HG02885 (cell line): Measurements from ENCODE around the gene TMEM63C.

Source experiments
- ATAC-seq: cut with Tn5 transposase; IDR thresholded peaks from one replicate; pipeline ENCODE4 v1.9.1; 2021; ENCODE audit warnings: mild to moderate bottlenecking; ENCODE audit not compliant: unreplicated experiment, poor library complexity

TMEM63C gene

DNA sequence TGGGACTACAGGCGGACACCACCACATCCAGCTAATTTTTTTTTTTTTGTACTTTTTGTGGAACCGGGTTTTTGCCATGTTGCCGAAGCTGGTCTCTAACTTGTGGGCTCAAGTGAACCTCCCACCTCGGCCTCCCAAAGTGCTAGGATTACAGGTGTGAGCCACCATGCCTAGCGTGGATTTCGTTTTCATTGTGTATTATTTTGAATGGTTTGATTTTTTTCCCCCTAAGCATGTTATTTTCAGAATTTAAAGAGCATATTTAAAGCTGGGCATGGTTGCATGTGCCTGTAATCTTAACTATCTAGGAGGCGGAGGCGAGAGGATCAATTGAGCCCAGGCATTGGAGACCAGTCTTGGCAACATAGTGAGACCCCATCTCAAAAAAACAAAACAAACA, 13.1 kb downstream of the TMEM63C start:
- no peak for ATAC-seq

DNA sequence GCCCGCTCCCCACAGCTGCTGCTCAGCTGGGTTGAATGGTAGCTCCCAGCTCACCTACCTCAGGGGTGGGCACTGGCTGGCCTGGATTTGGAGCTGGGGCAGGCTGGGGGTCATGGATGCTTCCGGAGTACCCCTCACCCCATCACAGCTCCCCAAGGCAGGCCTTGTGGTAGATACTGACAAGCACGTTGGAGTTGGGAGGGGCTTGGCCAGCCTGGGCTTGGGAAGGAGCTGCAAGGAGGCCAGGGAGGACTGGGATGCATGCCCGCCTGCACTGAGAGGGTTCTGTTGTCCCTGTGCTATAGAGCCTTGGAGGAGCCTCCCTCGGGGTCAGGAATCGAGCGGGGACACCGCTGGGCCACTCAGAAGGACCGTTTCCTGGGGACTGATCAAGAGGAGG, 14.2 kb downstream of the TMEM63C start:
- ATAC-seq: no peak

DNA sequence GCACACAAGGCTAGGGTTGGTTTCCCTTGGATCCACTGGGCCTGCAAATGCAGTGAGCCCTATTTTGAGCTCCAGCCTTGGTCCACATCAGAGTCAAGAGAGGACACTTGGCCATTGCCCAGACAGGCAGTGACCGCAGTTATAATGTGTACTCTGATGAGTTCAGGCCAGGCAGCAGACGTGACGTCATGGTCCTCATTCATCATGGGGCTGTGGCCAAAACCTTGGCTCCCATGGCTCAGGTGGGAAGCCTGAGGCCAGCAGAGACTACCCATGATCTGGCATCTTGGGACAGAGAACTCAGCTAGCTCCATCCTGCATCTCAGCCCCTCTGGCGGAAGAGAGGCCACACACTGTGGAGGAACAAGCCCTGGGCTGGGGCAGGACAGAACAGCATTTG, 16.4 kb downstream of the TMEM63C start:
- no peak for ATAC-seq

DNA sequence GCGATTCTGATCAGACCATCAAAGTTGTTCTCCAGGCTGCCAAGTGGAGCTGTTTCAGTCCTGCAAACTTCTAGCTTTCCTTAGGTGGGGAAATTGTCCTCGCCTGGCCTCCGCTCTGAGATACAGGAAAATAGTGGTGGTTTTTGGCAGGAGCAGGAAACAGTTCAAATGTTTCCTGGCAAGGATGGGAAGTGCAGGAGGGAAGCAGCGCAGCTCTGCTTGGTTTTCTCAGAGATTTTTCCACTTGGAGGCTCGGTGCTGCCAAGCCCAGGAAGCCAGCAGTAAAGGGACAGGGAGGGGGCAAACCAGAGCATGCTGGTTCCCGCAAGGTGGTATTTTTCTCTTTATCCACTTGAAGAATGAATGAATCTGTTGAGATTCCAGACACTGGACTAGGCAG, 17.0 kb downstream of the TMEM63C start:
- ATAC-seq: no peak

DNA sequence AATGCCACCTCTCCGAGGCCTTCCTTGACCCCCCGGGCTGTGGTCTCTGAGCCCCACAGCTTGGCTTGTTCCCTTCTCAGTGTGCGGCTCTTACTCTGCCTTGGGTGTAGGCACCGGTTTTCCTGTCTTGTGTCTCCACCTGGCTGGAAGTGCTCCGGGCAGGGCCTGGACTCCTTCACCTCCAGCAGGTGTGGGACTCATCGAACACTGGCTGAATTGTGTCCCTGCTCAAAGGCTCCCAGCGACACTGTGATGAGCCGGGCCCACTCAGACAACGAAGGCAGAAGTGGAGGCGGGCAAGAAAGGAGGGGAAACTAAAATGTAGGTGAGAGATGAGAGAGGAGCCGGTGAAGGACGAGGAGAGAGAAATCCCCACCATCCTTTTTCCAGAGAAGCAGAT, 18.0 kb downstream of the TMEM63C start:
- no peak for ATAC-seq

DNA sequence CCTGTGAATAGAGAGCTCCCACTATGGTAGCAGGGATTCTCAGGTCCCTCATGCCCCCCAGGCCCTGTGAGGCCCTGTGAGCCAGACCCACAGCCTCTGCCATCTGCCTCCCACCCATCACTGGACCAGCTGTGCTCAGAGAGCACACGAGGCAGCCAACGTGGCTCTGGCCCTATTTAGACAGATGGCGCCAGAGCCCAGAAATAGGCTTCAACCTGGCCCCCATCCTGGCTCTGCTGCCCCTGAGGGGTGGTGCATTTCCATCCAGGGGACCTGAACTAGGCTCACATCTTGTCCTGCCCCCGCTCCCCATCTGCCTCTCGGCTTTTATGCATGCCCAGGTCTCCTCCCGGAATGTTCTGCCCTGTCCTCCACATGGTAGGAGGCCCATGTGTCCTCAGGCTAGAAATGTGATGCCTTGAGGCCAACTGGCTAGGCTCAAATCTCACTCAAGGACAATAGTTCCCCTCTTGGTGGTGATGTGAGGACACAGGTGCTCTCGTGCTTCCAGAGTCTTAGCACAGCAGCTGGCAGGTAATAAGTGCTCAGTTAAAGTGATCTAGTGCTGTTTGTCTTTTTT, 18.9 kb downstream of the TMEM63C start:
- no peak for ATAC-seq

DNA sequence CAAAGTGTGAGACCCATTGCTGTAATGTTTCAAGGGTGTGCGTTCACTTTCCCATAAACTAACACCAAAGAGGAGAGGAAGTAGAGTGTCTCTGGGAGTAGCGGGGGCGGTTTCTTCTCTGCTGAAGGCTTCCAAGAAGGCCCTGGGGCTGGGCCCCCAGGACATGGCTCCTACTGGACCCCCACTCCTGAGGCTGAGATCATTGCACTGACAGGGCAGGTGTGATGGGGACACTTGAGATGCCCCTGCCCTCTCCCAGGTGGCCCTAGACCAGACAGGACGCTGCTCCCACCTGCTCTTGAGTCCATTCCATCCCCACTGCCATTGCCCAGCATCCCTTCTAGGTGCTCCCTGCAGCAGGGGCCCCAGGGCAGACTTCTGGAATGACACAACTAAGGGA, 20.1 kb downstream of the TMEM63C start:
- no peak for ATAC-seq

DNA sequence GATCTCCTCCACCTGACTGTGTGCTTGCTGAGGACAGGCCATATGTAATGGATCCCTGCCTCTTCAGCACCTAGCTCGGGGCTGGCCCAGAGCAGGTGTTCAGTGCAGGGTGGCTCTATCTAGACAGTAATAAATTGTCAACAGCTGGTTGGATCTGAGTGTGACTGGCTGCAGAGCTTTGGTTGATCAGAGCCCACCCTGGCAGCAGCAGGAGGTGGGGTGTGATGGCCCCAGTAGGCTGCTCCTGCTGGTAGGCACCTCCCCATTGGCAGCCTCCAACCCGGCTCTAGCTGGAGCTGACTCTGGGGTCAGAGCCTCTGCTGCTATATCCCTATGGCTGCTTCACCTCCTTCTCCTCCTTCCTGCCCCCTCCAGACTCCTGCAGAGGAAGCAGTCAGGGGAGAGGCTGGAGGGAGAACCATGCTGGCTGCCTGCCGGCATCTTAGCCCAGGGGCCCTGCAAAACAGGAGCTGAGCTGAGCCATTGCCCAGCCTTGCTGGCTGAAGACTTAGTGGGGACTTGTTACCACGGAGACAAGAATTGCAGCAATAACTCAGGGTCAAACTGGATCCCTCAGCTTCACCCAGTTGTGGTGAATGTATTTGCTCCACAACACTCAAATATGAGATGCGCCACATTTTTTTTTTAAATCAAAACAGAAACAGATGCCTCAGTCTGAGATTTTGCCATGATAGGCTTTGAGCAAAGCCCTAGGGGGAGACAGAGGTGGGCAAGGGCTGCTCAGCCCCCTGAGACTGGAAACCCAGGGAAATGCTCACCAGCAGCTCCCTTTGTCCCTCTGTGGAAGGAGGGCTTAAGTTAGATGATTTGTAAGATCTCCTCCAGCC, 22.2 kb downstream of the TMEM63C start:
- ATAC-seq: no peak

DNA sequence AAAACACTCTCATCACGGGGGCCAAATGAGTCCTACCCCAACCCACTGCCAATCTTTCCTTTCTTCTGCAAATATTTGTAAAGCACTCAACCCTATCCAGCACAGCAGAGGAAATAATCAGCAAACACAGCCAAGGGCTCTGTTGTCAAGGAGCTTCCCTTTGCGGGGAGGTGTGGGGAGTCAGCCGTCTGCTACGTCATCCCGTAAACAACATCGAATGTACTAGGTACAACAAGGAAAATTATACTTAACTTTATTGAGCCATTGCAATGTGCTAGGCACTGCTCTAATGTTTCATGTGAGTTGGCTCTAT, 22.8 kb downstream of the TMEM63C start:
- ATAC-seq: no peak

DNA sequence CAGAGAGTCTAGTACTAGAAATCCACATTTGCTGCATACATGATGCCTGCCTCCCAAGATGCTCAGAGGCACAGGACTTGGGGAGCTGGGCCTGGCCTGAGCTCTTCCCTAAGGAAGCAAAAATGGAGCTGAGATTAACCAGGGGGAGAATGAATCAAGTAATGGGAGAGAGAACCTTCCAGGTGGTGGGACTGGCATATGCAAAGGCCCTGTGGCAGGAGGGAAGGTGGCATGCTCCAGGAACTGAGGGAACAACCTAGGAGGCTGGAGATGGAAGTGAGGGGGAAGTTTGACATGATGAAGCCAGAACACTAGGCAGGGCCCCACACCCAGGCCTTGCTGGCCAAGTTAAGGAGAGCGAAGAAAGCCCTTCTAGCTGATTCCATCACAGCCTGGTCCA, 23.3 kb downstream of the TMEM63C start:
- ATAC-seq: no peak

DNA sequence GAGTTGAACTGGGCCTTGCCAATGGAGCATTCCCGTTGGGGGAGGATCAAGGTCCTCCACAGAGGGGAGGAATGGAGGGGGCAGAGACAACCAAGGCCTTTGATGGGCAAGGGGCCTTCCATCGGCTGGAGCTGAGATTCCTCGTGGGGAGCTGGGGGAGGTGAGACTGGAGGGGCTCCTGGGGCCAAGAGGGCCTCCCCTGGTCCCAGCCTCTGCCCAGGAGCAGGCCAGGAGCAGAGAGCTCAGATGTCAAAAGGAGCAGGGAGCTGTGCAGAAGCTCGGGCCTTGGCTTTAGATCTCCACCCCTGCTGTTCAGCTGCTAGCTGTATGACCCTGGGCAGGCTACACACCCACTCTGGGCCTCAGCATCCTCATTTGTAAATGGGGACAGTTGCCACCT, 24.0 kb downstream of the TMEM63C start:
- no peak for ATAC-seq

DNA sequence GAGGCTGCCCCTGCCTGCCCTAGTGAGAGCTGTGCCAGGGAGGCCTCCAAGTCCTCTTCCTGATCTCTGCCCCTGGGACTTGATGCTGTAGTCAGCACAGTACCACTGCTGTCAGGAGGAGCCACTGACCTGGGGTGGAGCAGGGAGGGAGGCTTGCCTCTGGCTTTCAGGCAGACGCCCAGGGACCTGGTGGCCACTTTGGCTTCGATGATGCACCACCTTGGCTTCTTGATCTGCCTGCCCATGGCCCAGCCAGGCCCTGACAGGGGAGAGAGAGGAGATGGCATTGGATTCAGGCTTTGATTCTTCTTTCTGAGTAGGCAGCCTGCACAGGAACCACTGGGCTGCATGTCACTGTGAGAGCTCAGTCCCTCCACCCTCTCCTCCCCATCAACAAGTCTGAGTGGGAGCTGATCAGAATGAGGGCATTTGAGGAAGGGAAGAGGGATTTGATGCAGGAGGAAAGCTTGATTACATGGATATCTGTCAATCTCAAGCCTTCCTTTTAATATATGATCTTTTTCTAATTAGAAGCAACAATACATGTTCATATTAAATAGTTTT, 24.7 kb downstream of the TMEM63C start:
- no peak for ATAC-seq

DNA sequence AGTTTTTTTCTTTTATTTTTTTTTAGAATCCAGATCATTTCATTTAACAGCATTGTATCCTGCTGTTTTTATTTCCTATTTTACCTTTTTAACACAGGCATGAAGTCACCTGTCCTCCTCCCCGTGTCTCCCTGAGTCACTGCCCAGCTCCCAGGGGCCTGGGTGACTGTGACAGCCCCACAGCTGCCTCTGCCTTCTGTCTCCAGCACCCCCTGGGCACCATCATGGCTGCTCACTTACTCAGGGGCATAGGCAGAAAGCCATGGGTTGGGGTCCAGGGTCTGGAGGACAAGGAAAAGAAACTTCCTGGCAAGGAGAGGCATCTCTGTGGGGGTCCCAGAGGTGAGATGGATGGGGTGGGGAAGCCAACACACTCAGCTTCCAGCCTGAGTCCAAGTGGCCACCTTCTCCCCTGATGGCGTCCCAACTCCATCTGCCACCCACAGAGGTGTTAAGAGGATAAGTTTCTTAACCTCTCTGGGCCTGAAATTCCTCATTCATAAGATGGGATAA, 25.3 kb downstream of the TMEM63C start:
- ATAC-seq: no peak

DNA sequence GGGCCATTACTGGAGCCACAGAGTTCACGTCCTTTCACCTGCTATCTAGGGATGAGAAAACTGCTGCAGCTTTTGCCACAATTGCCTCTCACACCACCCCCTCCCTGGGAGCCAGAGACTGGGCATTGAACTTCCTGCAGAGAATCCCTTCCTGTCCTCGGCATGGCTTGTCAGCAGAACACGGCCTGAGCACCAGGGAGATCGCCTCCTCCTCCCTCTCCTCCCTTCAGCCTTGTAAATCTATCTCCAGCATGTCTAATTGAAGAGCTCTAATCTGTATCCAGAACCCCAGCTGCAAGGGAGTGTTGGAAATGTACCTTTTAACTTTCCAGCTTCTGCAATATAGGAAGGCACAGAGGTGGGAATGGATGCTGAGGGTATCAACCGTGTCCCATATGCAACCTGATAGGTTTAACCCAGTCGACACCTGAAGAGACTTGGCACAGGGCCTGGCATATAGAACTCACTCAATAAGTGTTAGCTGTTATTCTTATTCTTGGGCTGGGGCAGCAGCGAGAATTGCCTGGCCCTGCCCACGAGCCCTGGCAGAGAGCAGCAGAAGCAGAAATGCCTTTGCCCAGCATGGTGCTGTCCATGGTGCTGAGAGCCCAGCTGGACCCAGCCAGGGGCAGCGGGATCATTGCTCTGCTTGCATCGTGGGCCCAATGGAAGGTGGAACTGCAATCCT, 26.8 kb downstream of the TMEM63C start:
- ATAC-seq: no peak

DNA sequence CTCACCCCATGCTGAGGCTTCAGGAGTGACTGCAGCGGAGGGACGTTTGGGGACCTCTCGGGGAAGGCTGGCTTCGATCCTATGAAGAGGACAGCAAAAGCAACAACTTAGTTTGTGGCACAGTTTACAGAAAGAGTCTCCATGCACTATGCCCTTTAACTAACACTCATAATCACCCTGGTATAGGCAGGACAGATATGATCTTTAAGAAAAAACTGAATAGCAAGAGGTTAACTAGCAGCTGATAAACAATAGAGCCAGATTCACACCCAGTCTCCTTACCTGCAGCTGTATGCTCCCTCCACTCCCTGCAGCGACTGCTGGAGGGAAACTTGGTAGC, 27.4 kb downstream of the TMEM63C start:
- no peak for ATAC-seq

DNA sequence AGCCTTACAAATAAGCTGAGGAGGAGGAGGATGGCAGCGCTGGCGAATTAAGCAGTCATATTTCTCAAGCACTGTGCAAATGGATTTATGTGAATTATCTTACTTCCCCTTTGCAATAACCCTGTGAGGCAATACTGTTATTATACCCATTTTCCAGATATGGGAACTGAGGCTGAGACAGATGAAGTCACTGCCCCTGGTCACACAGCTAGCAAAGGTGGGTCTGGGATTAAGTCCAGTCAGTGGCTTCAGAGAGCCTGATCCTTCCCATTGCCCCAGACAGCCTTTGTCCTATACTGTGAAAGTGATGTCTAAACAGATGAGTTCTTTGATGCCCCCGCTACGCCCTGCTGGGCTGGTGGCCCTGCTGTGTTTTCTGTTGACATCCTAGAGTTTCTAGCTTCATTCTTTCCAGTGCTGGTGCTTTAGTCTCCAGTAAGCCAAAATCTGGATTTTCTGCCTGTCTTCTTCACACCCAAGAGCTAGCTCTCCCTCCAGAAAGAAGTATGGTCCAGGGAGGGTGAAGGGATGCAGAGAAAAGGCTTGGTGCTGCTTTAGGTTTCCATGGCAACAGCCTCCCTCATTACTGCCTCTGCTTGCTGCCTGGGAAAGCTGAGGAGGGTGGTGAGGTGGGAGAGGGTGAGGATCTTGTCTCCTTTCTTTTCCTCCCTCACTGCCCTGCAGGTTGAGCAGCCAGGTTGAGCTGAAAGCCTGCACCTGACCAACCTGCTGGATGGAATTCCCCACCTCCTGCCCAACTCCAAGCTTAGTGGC, 30.7 kb downstream of the TMEM63C start:
- no peak for ATAC-seq

DNA sequence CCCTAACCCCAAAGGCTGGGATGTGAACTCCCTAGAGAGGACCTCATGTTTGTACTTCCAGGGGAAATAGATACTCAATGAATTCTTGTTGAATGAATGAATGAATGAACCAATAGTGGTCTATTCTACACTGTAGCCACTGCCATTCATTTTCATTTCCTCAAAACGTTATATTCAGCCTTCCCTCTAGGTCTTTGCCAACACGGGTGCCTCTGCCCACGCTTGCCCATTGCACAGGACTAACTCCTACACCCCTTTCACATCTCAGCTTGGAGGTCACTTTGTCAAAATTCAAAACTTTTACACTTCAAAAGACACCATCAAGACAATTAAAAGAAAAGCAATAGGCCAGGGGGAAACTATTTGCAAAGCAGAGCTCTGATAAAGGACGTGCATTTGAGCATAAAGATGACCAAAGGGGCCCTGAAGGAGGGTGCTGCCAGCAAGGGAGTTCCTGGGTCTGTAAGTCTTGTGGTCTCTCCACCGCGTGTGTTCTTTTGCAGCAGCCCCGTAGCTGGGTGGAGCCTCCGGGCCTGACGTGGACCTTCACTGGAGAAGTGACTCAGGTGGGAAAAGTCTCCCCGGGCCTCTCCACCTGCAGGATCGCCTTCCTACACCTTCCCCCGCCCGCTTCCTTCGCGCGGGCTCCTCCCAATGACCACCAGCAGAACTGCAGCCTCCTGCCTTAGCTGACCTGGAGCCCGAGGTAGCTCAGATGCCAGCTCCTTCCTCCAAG, 31.5 kb downstream of the TMEM63C start:
- ATAC-seq: no peak

DNA sequence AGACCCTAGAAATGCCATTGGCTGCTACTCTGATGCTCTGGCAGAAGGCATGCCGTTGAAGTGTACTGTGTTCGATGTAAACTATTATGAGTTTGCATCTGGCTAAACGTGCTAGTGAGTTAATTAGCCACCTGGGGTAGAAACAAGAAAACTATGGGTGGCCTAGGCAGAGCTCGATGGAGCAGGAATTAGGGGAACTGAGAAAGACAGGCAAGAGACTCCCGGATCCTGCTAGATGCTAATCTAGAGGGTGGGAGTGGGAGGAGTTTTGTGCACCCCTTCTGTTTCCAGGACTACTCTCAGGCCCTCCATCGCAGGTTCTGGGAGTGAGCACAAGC, 32.0 kb downstream of the TMEM63C start:
- no peak for ATAC-seq

DNA sequence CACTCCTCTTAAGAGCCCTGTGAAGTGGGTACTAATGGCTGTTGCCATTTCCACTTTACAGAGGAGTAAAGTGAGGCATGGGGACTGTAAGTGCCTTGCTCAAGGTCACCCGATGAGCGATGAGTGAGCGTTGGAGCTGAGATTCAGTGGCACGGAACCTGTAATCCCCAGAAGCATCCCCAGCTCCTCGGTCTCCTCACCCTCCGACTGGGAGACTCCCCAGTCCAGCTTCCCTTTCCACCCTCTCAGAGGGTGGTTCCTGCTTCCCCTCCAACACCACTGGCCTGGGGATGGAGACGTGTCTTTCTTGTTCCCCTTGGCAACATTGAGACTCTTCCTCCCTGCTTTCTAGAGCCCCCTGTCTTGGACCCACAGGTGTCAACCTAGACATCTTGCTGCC, 32.6 kb downstream of the TMEM63C start:
- no peak for ATAC-seq

DNA sequence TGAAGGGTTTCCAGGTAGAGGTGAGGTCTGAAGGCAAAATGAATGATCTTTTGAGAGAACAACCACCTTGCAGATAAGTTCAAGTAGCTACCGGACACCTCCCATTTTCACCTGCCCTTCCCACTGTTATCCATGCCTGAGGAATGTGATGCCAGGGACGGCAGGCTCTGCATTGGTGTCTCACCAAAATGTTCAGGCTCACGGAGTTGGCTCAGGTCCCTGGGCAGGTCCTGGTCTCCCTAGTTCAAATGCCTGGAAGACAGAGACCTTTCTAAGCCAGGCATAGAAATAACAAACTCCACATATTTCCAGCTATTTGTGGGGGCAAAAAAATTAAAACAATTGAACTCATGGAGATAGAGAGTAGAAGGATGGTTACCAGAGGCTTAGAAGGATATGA, 36.0 kb downstream of the TMEM63C start:
- ATAC-seq: no peak
